Pancreas (tissue), 10 donors: ENCODE results near the gene SMARCA4. TPM values are rescaled to one million over a fixed set of nuclear protein-coding genes. Genes with fewer than 3 reads are reported as not detected.

Experiments
- ATAC-seq, 4 donors: fragments of 200-7000 bp; cut with Tn5 transposase; one replicate each; pipeline versions ENCODE4 v1.8.0 to v1.9.1; 2020; ENCODE audit warnings: mild to moderate bottlenecking in 4 of 4, moderate library complexity in 4 of 4
- DNase-seq, 6 donors: peaks; one replicate each; pipeline ENCODE4 v3.0.0-alpha.2; 2020
- FAIRE-seq: peaks from 2 replicates; lab custom pipeline; 2012; peaks lifted over from hg19 to GRCh38; lab: Jason Lieb, UNC
- H3K27ac ChIP-seq, 4 donors: fragments of 200-600 bp; sonication (generic); 1 replicate in 3 of 4; 2 replicates in 1 of 4; pipeline versions ENCODE4 v1.5.0 to v1.8.0; 2020
- H3K27me3 ChIP-seq, 4 donors: fragments of 200-600 bp; one replicate each; pipeline ENCODE4 v1.8.0; 2021
- H3K36me3 ChIP-seq, 3 donors: fragments of 200-600 bp; sonication (generic) in 1 of 3; one replicate each; pipeline versions ENCODE4 v1.5.0 to v1.8.0; 2020 to 2021
- H3K4me1 ChIP-seq, 3 donors: fragments of 200-600 bp; one replicate each; pipeline ENCODE4 v1.8.0; 2021
- H3K4me3 ChIP-seq, 4 donors: fragments of 200-600 bp; sonication (generic) in 2 of 4; one replicate each; pipeline versions ENCODE4 v1.5.0 to v1.8.0; 2020 to 2021
- H3K9me3 ChIP-seq, 4 donors: fragments of 200-600 bp; one replicate each; pipeline ENCODE4 v1.8.0; 2021
- WGBS, 2 donors: extraction: QIAGEN DNeasy Blood & Tissue Kit; methylation state at CpG; one replicate each; pipeline ENCODE4 v1.1.7; 2013; 5-methylcytosine and 5-hydroxymethylcytosine counted together
- intact Hi-C, 3 donors: fragments of 100-400 bp; cut with DNase I; formaldehyde crosslinking; loops; one replicate each; pipeline versions ENCODE4 v1.11.1 to v1.14.2; 2022
- polyA plus RNA-seq, 2 donors: library from polyadenylated mRNA; stranded (reverse); fragments of 200-250 nt; gene quantifications; one replicate each; pipeline ENCODE4 v1.2.3, GENCODE V29; 2013
- total RNA-seq, 6 donors: library from RNA; stranded (reverse); fragmentation: NEBNext Ultra II Directional in 4 of 6; extraction: Animal tissue kit (Norgen Biotek cat#: 25700) in 4 of 6; gene quantifications; one replicate each; pipeline versions ENCODE4 v1.2.1 to v1.2.4, GENCODE V29; 2021 to 2023
- TF ChIP-seq, protein P1 (sequence below), 4 donors: fragments of 200-600 bp; sonication (generic) in 3 of 4; IDR thresholded peaks; one replicate each; pipeline versions ENCODE4 v1.5.0 to v1.8.0; 2021; ENCODE audit warnings: antibody characterized with exemption in 4 of 4
- donor health status: healthy with polysubstance abuse.
- donor health status: DM: no; HTN: no; CAD: no; lungs with moderate emphysema.
- donor health status: DM: no; HTN: no; CAD: no.
- donor health status: control.
- donor health status: control.
- donor health status: Bipolar disorder and iron deficiency.
- donor health status: DM: yes; HTN: yes; CAD: no.
- donor health status: DM: no; HTN: no; CAD: no.
- donor health status: DM: no; HTN: no; CAD: no.
- donor health status: DM: yes; HTN: yes; CAD: no.

SMARCA4 gene
- total and polyA plus RNA-seq, 8 donors, result 28.7 to 77.8 (median 42.9) TPM

- peaks cover 0 to 2% (median 0%) of the 10 kb centered on the region in 3 donors for H3K4me1 ChIP-seq
- DNase-seq (no peak), ATAC-seq (no peak), FAIRE-seq (no peak)
- WGBS, 2 donors, result 92 to 95% methylated on average over 35 of the region's 35 CpGs
- H3K36me3 ChIP-seq, result peaks cover 0 to 48% (median 13%) of the 10 kb centered on the region in 3 donors
- no peaks in the 10 kb centered on the region for H3K9me3 ChIP-seq
- H3K4me3 ChIP-seq, result no peak overlapping the region
- no peak overlapping the region for H3K27ac ChIP-seq
- TF ChIP-seq, protein P1, sequence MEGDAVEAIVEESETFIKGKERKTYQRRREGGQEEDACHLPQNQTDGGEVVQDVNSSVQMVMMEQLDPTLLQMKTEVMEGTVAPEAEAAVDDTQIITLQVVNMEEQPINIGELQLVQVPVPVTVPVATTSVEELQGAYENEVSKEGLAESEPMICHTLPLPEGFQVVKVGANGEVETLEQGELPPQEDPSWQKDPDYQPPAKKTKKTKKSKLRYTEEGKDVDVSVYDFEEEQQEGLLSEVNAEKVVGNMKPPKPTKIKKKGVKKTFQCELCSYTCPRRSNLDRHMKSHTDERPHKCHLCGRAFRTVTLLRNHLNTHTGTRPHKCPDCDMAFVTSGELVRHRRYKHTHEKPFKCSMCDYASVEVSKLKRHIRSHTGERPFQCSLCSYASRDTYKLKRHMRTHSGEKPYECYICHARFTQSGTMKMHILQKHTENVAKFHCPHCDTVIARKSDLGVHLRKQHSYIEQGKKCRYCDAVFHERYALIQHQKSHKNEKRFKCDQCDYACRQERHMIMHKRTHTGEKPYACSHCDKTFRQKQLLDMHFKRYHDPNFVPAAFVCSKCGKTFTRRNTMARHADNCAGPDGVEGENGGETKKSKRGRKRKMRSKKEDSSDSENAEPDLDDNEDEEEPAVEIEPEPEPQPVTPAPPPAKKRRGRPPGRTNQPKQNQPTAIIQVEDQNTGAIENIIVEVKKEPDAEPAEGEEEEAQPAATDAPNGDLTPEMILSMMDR (IDR thresholded peaks at IDR 0.05), result no peak
- intact Hi-C loops, result loop anchor here in 2 of 3 donors (5.0 to 10.0 kb wide), 2 partner anchors 94 to 171 kb away; no protein-coding TSS in a partner anchor
- H3K27me3 ChIP-seq, result no peaks in the 10 kb centered on the region
Observed at GRCh38 chr19:11033763-11034162, 72.9 kb downstream of the SMARCA4 start.

- H3K36me3 ChIP-seq, result peaks cover 0 to 45% (median 11%) of the 10 kb centered on the region in 3 donors
- H3K27me3 ChIP-seq, result no peaks in the 10 kb centered on the region
- WGBS, 2 donors, result 92 to 94% methylated on average over 38 of the region's 38 CpGs
- ATAC-seq (no peak), FAIRE-seq (no peak), DNase-seq (peak in 1 of 6 donors; percentile 69)
- TF ChIP-seq, protein P1 (IDR thresholded peaks at IDR 0.05), result no peak
- intact Hi-C loops, result loop anchor here in 2 of 3 donors (5.0 to 10.0 kb wide), 3 partner anchors 93 to 170 kb away; no protein-coding TSS in a partner anchor
- peaks cover 0 to 2% (median 0%) of the 10 kb centered on the region in 3 donors for H3K4me1 ChIP-seq
- H3K9me3 ChIP-seq, result no peaks in the 10 kb centered on the region
- H3K4me3 ChIP-seq, result no peak overlapping the region
- no peak overlapping the region for H3K27ac ChIP-seq
Observed at GRCh38 chr19:11034449-11035213, 73.8 kb downstream of the SMARCA4 start.

- H3K36me3 ChIP-seq, result peaks cover 0 to 44% (median 11%) of the 10 kb centered on the region in 3 donors
- FAIRE-seq, result no peak
- peak; percentile 97 to 98 (median 97) for ATAC-seq
- no peaks in the 10 kb centered on the region for H3K9me3 ChIP-seq
- peak overlapping the region in 1 of 4 donors; percentile 22 for H3K27ac ChIP-seq
- peaks cover 0 to 2% (median 0%) of the 10 kb centered on the region in 3 donors for H3K4me1 ChIP-seq
- H3K27me3 ChIP-seq, result no peaks in the 10 kb centered on the region
- 51 to 55% methylated on average over 15 of the region's 15 CpGs for WGBS, 2 donors
- TF ChIP-seq, protein P1 (IDR thresholded peaks at IDR 0.05), result peak; percentile 77 to 84 (median 82)
- intact Hi-C loops, result loop anchor here in 1 of 3 donors (5.0 to 10.0 kb wide), 2 partner anchors 97 to 169 kb away; no protein-coding TSS in a partner anchor
- H3K4me3 ChIP-seq, result no peak overlapping the region
- peak; percentile 84 to 95 (median 93) for DNase-seq
Observed at GRCh38 chr19:11035441-11036377, 74.9 kb downstream of the SMARCA4 start.

- FAIRE-seq, result no peak
- no peak overlapping the region for H3K4me3 ChIP-seq
- intact Hi-C loops, result loop anchor here in 1 of 3 donors (5.0 to 10.0 kb wide), 2 partner anchors 94 to 166 kb away; no protein-coding TSS in a partner anchor
- H3K27ac ChIP-seq, result no peak overlapping the region
- no peak for DNase-seq
- H3K36me3 ChIP-seq, result peaks cover 0 to 17% (median 4%) of the 10 kb centered on the region in 3 donors
- WGBS, 2 donors, result 69 to 70% methylated on average over 4 of the region's 4 CpGs
- no peak for ATAC-seq
- peaks cover 0 to 7% (median 2%) of the 10 kb centered on the region in 3 donors for H3K4me1 ChIP-seq
- H3K27me3 ChIP-seq, result no peaks in the 10 kb centered on the region
- H3K9me3 ChIP-seq, result no peaks in the 10 kb centered on the region
- TF ChIP-seq, protein P1 (IDR thresholded peaks at IDR 0.05), result no peak
Observed at GRCh38 chr19:11038511-11038910, 77.7 kb downstream of the SMARCA4 start.
